Activated CD4-positive, alpha-beta T cell treated with anti-CD3 and anti-CD28 coated beads, Interleukin-2, Interleukin-4, amounts not matched to agents 100 ng/mL and 50 ng/mL, durations not matched to agents 16 hours and 8 hours (primary cell): ENCODE data around the gene DCST2.
A peak's percentile ranks its signal among the peaks of the same experiment; 100 is the strongest.

Experiments
- DNase-seq: peaks from one replicate; pipeline ENCODE4 v3.0.0-alpha.2; 2020; ENCODE audit warnings: low spot score

DCST2 gene

GRCh38 chr1:155026154-155026553, 7.4 kb downstream of the DCST2 start:
- DNase-seq, result no peak

- no peak for DNase-seq
Measured at GRCh38 chr1:155024315-155024714, 9.3 kb downstream of the DCST2 start.

- DNase-seq, result no peak
Measured at GRCh38 chr1:155023627-155024026, 10.0 kb downstream of the DCST2 start.

GRCh38 chr1:155022927-155023236, 10.7 kb downstream of the DCST2 start:
- DNase-seq, result no peak

GRCh38 chr1:155022136-155022926, 11.2 kb downstream of the DCST2 start:
- no peak for DNase-seq

GRCh38 chr1:155019377-155020245, 14.0 kb downstream of the DCST2 start:
- no peak for DNase-seq

GRCh38 chr1:155018617-155019348, 14.8 kb downstream of the DCST2 start:
- no peak for DNase-seq

GRCh38 chr1:155017946-155018316, 15.7 kb downstream of the DCST2 start:
- DNase-seq, result no peak

- DNase-seq, result peak; percentile 87
Measured at GRCh38 chr1:155017041-155017945, 16.3 kb downstream of the DCST2 start.

- no peak for DNase-seq
Measured at GRCh38 chr1:155016231-155016831, 17.2 kb downstream of the DCST2 start.

- DNase-seq, result no peak
Measured at GRCh38 chr1:155015527-155016230, 17.9 kb downstream of the DCST2 start.

- no peak for DNase-seq
Measured at GRCh38 chr1:155014709-155015508, 18.7 kb downstream of the DCST2 start.

GRCh38 chr1:155013632-155014031, 19.9 kb downstream of the DCST2 start:
- DNase-seq, result no peak

GRCh38 chr1:155012776-155013602, 20.6 kb downstream of the DCST2 start:
- no peak for DNase-seq

- DNase-seq, result peak; percentile 71
Measured at GRCh38 chr1:155012026-155012546, 21.5 kb downstream of the DCST2 start.

- DNase-seq, result no peak
Measured at GRCh38 chr1:155011437-155012025, 22.1 kb downstream of the DCST2 start.

GRCh38 chr1:155011004-155011416, 22.6 kb downstream of the DCST2 start:
- no peak for DNase-seq
